B cell (primary cell): Measurements from ENCODE around the gene TGFBRAP1. TPM values are rescaled to one million over a fixed set of nuclear protein-coding genes. Genes with fewer than 3 reads are reported as not detected.

Experiments used
- ATAC-seq: fragments of 200-7000 bp; cut with Tn5 transposase; one replicate; pipeline ENCODE4 v1.10.0; 2021; ENCODE audit warnings: low read depth, mild to moderate bottlenecking, moderate number of reproducible peaks, moderate library complexity
- CTCF ChIA-PET: fragments of 350-600 bp; sonication (Branson Sonifier 250); formaldehyde crosslinking; loops from one replicate; lab custom pipeline; 2021; ENCODE audit warnings: antibody characterized with exemption, inconsistent platforms; lab: Charles Lee
- POLR2A ChIA-PET: fragments of 350-600 bp; sonication (Branson Sonifier 250); formaldehyde crosslinking; loops from one replicate; lab custom pipeline; 2021; ENCODE audit warnings: antibody characterized with exemption; lab: Charles Lee
- DNase-seq: peaks from one replicate; pipeline ENCODE4 v3.0.0; 2013
- H2AFZ ChIP-seq: 2 replicates; pipeline ENCODE4 v1.6.1; 2012; ENCODE audit warnings: mild to moderate bottlenecking, low read depth, low read length; ENCODE audit not compliant: insufficient read depth, poor library complexity, severe bottlenecking
- H3K27ac ChIP-seq, 2 donors: 1 replicate in 1 of 2; 2 replicates in 1 of 2; pipeline ENCODE4 v1.5.1; 2012 to 2013; ENCODE audit warnings: low read length in 2 of 2, mild to moderate bottlenecking in 2 of 2, moderate library complexity in 1 of 2
- H3K27me3 ChIP-seq, 4 experiments: fragments of 200-600 bp in 1 of 4; sonication (generic) in 1 of 4; replicated peaks in 1 of 4; 1 replicate in 2 of 4; 2 replicates in 2 of 4; pipeline versions ENCODE4 v1.6.1 to v1.7.0; 2013 to 2016; ENCODE audit warnings: low read length in 3 of 4, mild to moderate bottlenecking in 2 of 4, mixed read lengths in 1 of 4, moderate library complexity in 1 of 4; ENCODE audit not compliant: insufficient read depth in 4 of 4, control insufficient read depth in 3 of 4; ENCODE audit errors: control extremely low read depth in 1 of 4
- H3K36me3 ChIP-seq, 2 experiments: replicated peaks in 1 of 2; 1 replicate in 1 of 2; 2 replicates in 1 of 2; pipeline versions ENCODE4 v1.6.1 to v1.7.1; 2013; ENCODE audit warnings: low read length in 1 of 2; ENCODE audit not compliant: insufficient read depth in 2 of 2, control insufficient read depth in 1 of 2; ENCODE audit errors: control extremely low read depth in 1 of 2, extremely low read depth in 1 of 2
- H3K4me1 ChIP-seq, 2 donors: fragments of 200-600 bp in 1 of 2; sonication (generic) in 1 of 2; 1 replicate in 1 of 2; 2 replicates in 1 of 2; pipeline versions ENCODE4 v1.5.1 to v1.6.1; 2013 to 2017; ENCODE audit warnings: low read length in 2 of 2; ENCODE audit not compliant: control insufficient read depth in 2 of 2, insufficient read depth in 2 of 2
- H3K4me2 ChIP-seq: replicated peaks from 2 replicates; pipeline ENCODE3; 2012; ENCODE audit warnings: mild to moderate bottlenecking, low read depth, low read length; ENCODE audit not compliant: poor library complexity, severe bottlenecking
- H3K4me3 ChIP-seq, 5 experiments: fragments of 200-600 bp in 1 of 5; sonication (generic) in 1 of 5; 1 replicate in 3 of 5; 2 replicates in 2 of 5; pipeline versions ENCODE4 v1.5.1 to v1.7.0; 2011 to 2016; ENCODE audit warnings: low read length in 4 of 5, mild to moderate bottlenecking in 4 of 5, low read depth in 2 of 5, control low read depth in 1 of 5, moderate library complexity in 1 of 5; ENCODE audit not compliant: insufficient read depth in 1 of 5; ENCODE audit errors: control extremely low read depth in 1 of 5, extremely low read depth in 1 of 5
- H3K79me2 ChIP-seq: fragments of 200-600 bp; sonication (generic); one replicate; pipeline ENCODE4 v1.6.0; 2016; ENCODE audit warnings: low read length; ENCODE audit not compliant: control insufficient read depth, insufficient read depth
- H3K9ac ChIP-seq: fragments of 200-600 bp; sonication (generic); 2 replicates; pipeline ENCODE4 v1.6.1; 2017; ENCODE audit warnings: mild to moderate bottlenecking, low read length, moderate library complexity
- H3K9me3 ChIP-seq, 3 donors: one replicate each; pipeline versions ENCODE4 v1.6.1 to v1.7.1; 2013; ENCODE audit warnings: low read length in 2 of 3; ENCODE audit not compliant: control insufficient read depth in 2 of 3, insufficient read depth in 1 of 3; ENCODE audit errors: control extremely low read depth in 1 of 3
- H4K20me1 ChIP-seq: 2 replicates; pipeline ENCODE4 v1.6.0; 2012; ENCODE audit warnings: mild to moderate bottlenecking, low read length; ENCODE audit not compliant: insufficient read depth, control insufficient read depth, poor library complexity, severe bottlenecking
- H3K27ac Mint-ChIP-seq: one replicate; pipeline ENCODE4 v1.8.0; 2021; ENCODE audit warnings: mixed read lengths
- H3K27me3 Mint-ChIP-seq: one replicate; pipeline ENCODE4 v1.8.0; 2021; ENCODE audit warnings: mixed read lengths
- H3K4me1 Mint-ChIP-seq: one replicate; pipeline ENCODE4 v1.8.0; 2021; ENCODE audit warnings: mixed read lengths
- H3K4me3 Mint-ChIP-seq: one replicate; pipeline ENCODE4 v1.8.0; 2021; ENCODE audit warnings: mixed read lengths
- H3K9me3 Mint-ChIP-seq: one replicate; pipeline ENCODE4 v1.8.0; 2022; ENCODE audit warnings: mixed read lengths; ENCODE audit not compliant: insufficient read depth
- EZH2 ChIP-seq: IDR thresholded peaks from 2 replicates; pipeline ENCODE4 v1.6.1; 2012; ENCODE audit warnings: borderline replicate concordance, low read depth, mild to moderate bottlenecking, moderate library complexity, low read length; ENCODE audit not compliant: insufficient read depth, poor library complexity, severe bottlenecking
- WGBS: methylation state at CpG from one replicate; pipeline ENCODE4 v1.1.5; 2013; ENCODE audit warnings: missing lambda C conversion rate; ENCODE audit not compliant: insufficient coverage; 5-methylcytosine and 5-hydroxymethylcytosine counted together
- intact Hi-C: fragments of 100-400 bp; cut with micrococcal nuclease; formaldehyde crosslinking; loops from one replicate; pipeline ENCODE4 v1.10.0; 2022
- polyA plus RNA-seq: library from polyadenylated mRNA; depleted of rRNA; stranded (reverse); fragments of >200 nt; gene quantifications from 2 replicates; pipeline ENCODE4 v1.2.3, GENCODE V29; 2012
- total RNA-seq, 2 donors: library from RNA; stranded (reverse); fragments of 120-200 nt in 1 of 2; gene quantifications; 1 replicate in 1 of 2; 2 replicates in 1 of 2; pipeline versions ENCODE4 v1.2.3 to v1.2.4, GENCODE V29; 2013 to 2022
- TF ChIP-seq, protein P1 (sequence below): fragments of 200-600 bp; IDR thresholded peaks from one replicate; pipeline ENCODE4 v1.8.0; 2022; ENCODE audit warnings: antibody characterized with exemption, mild to moderate bottlenecking

Gene TGFBRAP1
- total and polyA plus RNA-seq, 2 donors (not counting 1 experiment from before 2014, with no cell fraction given) = 9.3 to 21.7 TPM

DNA sequence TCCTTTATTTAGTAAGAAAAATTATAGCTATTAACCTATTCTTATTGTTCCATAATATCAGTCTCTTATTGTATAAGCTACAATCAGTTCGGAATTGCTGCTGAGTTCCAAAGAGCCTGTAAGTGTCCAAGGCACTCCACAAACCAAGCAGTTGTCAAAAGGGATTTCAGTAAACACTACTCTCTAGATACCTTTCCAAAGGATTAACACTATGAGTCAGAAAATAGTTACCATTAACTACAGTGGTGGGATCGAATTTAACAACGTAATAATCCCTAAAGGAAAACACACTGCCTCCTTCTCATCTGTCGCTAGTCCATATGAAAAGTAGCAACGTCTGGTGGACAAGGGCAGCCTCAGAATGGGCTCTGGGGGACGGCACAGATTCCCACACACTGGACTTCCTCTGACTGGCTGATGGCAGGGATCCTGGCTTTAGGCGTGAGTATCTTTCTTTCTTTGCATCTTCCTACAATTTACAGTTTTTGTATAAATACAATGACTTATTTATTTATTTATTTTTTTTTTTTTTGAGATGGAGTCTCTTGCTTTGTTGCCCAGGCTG lies 8.8 kb downstream of the TGFBRAP1 start:
- Histone ChIP-seq H3K4me1 (peaks cover 0 to 6% of the 10 kb centered on the region in 2 donors), H3K27me3 (no peaks in the 10 kb centered on the region), H4K20me1 (peaks cover 42% of the 10 kb centered on the region), H3K79me2 (peaks cover 84% of the 10 kb centered on the region), H3K36me3 (no peaks in the 10 kb centered on the region), H3K4me3 (no peak overlapping the region), H3K9ac (no peak overlapping the region), H3K27ac (no peak overlapping the region), H2AFZ (no peak overlapping the region), H3K9me3 (no peaks in the 10 kb centered on the region), H3K4me2 (no peak overlapping the region)
- no peak for TF ChIP-seq EZH2
- TF ChIP-seq, protein P1, sequence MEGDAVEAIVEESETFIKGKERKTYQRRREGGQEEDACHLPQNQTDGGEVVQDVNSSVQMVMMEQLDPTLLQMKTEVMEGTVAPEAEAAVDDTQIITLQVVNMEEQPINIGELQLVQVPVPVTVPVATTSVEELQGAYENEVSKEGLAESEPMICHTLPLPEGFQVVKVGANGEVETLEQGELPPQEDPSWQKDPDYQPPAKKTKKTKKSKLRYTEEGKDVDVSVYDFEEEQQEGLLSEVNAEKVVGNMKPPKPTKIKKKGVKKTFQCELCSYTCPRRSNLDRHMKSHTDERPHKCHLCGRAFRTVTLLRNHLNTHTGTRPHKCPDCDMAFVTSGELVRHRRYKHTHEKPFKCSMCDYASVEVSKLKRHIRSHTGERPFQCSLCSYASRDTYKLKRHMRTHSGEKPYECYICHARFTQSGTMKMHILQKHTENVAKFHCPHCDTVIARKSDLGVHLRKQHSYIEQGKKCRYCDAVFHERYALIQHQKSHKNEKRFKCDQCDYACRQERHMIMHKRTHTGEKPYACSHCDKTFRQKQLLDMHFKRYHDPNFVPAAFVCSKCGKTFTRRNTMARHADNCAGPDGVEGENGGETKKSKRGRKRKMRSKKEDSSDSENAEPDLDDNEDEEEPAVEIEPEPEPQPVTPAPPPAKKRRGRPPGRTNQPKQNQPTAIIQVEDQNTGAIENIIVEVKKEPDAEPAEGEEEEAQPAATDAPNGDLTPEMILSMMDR = no peak
- ChIA-PET CTCF (no interaction called here), POLR2A (no interaction called here)
- 86% methylated on average over 2 of the region's 7 CpGs for WGBS
- no peak for DNase-seq
- Mint-ChIP-seq H3K4me1 (peaks cover 40% of the 10 kb centered on the region), H3K27ac (no peak overlapping the region), H3K4me3 (no peak overlapping the region), H3K27me3 (no peaks in the 10 kb centered on the region), H3K9me3 (no peaks in the 10 kb centered on the region)
- intact Hi-C loops = no loop called here
- ATAC-seq = no peak

DNA sequence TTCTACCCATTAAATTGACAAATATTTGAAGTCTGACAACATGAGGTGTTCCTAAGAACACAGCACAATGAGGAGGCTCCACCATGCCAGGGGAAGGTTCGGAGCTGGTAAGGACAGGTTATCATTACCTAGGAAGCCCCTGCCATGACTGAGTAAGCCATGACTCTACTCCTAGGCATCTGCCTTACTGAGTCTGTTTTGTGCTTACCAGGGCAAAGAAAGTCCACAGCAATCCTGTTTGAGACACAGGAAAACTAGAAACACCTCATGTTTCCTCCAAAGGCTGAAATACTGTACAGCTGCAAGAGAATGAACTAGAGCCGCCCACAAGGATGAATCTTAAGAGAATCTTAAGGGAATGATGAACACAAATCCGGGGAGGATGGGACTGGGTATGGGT lies 11.6 kb downstream of the TGFBRAP1 start:
- no peak overlapping the region for H3K4me3 Mint-ChIP-seq
- no peaks in the 10 kb centered on the region for H3K27me3 Mint-ChIP-seq
- Histone ChIP-seq H3K36me3 (no peaks in the 10 kb centered on the region), H3K9me3 (no peaks in the 10 kb centered on the region), H3K4me2 (no peak overlapping the region), H4K20me1 (peaks cover 27% of the 10 kb centered on the region), H2AFZ (no peak overlapping the region), H3K4me3 (no peak overlapping the region), H3K4me1 (peaks cover 0 to 4% of the 10 kb centered on the region in 2 donors), H3K79me2 (peaks cover 83% of the 10 kb centered on the region), H3K9ac (no peak overlapping the region), H3K27ac (no peak overlapping the region), H3K27me3 (no peaks in the 10 kb centered on the region)
- ATAC-seq (no peak), DNase-seq (no peak)
- no peak overlapping the region for H3K27ac Mint-ChIP-seq
- ChIA-PET CTCF (interaction anchor here (1.0 kb wide), 1 partner anchor 10 kb away, joined by 3 read pairs; no protein-coding TSS in a partner anchor), POLR2A (no interaction called here)
- intact Hi-C loops = no loop called here
- H3K9me3 Mint-ChIP-seq = no peaks in the 10 kb centered on the region
- 100% methylated on average over 1 of the region's 3 CpGs for WGBS
- TF ChIP-seq, protein P1 = no peak
- TF ChIP-seq EZH2 = no peak
- H3K4me1 Mint-ChIP-seq = peaks cover 30% of the 10 kb centered on the region
